HG03159 (cell line): ENCODE results near the gene ALCAM.
"Not testable (repeated sequence)": the region's sequence is repeated elsewhere in the genome, so short reads cannot be mapped to it uniquely, and the experiment has no call there.

ENCODE experiments used
- ATAC-seq: cut with Tn5 transposase; IDR thresholded peaks from one replicate; pipeline ENCODE4 v1.9.1; 2021; ENCODE audit warnings: mild to moderate bottlenecking, moderate library complexity; ENCODE audit not compliant: unreplicated experiment

The ALCAM gene

GRCh38 chr3:105572501-105572900 lies 205.8 kb downstream of the ALCAM start:
- ATAC-seq: no peak

GRCh38 chr3:105579439-105579838 lies 212.7 kb downstream of the ALCAM start:
- ATAC-seq: no peak

- ATAC-seq: no peak
These were observed 213.7 kb downstream of the ALCAM start for GRCh38 chr3:105580296-105580965.

- no peak for ATAC-seq
These were observed 215.3 kb downstream of the ALCAM start for GRCh38 chr3:105582015-105582414.

- no peak for ATAC-seq
These were observed 217.5 kb downstream of the ALCAM start for GRCh38 chr3:105584003-105584790.

- no peak for ATAC-seq
These were observed 226.6 kb downstream of the ALCAM start for GRCh38 chr3:105593315-105593714.

DNA sequence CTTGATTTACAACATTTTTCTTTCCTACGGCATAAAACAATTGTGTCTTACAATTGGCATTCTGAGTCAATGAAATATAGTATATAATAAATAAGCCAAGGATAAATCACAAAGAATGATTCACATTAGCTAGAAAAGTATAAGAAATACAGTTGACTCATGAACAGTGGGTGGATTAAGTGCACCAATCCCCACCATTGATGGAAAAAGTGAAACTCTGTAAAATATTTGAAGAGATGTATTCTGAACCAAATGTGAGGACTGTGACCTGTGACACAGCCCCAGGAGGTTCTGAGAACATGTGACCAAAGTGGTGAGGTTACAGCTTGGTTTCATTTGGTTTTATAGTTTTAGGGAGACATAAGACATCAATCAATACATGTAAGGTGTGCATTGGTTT lies 227.5 kb downstream of the ALCAM start:
- ATAC-seq: no peak

- no peak for ATAC-seq
These were observed 231.5 kb downstream of the ALCAM start for GRCh38 chr3:105598042-105598796.

DNA sequence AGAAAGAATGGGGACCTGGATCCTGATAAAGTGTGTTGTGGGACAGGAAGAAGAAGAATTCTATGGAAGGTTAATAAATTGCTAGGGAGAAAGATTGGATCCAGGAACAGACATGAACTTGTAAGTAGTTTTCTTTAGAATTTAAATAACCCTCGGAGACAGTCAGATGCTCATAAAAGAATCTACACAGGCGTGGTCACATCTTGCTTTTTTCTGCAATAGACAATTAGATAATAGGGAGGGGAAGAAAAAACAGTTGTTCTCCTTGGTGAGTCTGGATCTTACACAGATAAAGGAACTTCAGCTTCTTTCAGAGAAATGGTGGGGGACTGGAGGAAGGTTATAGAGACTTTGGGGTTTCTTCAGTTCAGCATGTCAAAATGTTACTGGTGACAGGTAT lies 232.6 kb downstream of the ALCAM start:
- ATAC-seq: no peak

GRCh38 chr3:105601756-105602155 lies 235.0 kb downstream of the ALCAM start:
- not testable (repeated sequence) for ATAC-seq

GRCh38 chr3:105602286-105602685 lies 235.6 kb downstream of the ALCAM start:
- ATAC-seq: not testable (repeated sequence)

GRCh38 chr3:105603516-105603915 lies 236.8 kb downstream of the ALCAM start:
- not testable (repeated sequence) for ATAC-seq

DNA sequence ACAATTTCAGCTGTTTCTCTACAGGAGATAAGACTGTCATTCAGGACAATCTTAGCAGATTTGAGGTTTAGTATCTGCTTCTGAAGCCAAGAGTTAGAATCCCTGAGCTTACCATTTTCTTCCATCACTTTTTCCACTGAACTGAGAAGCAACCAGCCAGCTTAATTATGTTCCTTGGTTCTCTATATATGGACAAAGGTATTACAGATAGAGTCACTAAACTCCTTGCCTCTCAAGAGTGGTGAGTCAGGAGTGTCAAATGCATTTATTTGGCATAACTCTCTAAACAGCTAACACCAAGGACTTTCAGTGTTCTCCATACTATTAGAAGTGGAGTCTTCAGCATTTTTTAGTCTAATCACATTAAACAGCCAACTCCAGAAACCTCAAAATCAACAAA lies 239.3 kb downstream of the ALCAM start:
- ATAC-seq: no peak

- no peak for ATAC-seq
These were observed 241.9 kb downstream of the ALCAM start for GRCh38 chr3:105608623-105609022.

DNA sequence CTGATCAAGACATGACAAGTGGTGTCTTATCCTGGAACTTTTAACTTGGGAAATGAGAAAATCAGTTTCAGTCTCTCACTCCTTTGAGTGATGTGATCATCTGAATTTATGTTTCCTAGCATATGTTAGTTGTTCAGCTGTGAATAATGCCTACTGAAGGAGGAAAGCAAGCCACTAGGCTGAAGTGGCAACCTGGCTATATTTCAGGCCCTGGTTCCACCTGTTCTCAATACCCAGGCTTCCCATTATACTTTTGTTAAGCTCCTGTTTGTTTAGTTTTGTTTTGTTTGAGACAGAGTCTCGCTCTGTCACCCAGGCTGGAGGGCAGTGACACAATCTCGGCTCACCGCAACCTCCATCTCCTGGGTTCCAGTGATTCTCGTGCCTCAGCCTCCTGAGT lies 243.8 kb downstream of the ALCAM start:
- no peak for ATAC-seq

DNA sequence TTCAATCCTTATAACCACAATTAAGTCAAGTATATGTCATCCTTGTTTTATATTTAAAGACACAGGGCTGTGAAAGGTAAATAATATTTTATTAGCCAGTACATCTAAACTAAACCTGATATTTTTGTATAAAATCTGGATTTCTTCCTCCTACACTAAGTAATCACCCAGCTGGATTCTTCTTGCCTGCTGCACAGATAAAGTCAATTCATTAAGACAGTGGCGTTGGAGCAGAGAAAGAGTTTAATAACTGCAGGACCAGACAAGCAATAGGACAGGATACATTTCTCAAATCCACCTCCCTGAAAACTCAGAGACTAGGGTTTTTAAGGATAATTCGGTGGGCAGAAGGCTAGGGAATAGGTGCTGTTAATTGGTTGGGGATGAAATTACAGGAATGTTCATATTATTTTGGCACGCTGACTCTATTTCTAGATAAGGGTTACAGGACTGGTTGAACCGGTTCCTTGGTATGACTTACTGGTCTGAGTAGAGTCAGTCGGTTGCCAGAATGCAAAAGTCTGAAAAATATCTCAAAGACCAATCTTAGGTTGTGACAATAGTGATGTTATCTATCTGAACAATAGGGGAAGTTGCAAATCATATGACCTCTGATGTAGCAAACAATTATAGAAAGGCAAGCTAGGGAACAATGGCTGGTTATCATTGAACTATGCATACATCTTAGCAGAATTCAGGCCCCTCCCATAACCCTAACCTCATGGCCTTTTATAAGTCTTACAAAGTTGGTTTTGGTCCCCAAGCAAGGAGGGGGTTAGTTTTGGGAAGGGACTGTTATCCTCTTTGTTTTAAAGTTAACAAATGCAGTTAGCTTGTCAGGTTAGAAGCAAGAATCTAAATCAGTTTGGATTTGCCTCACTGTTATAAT lies 244.8 kb downstream of the ALCAM start:
- ATAC-seq: no peak

GRCh38 chr3:105613120-105613519 lies 246.4 kb downstream of the ALCAM start:
- no peak for ATAC-seq

GRCh38 chr3:105614288-105615030 lies 247.8 kb downstream of the ALCAM start:
- ATAC-seq: no peak

- no peak for ATAC-seq
These were observed 249.1 kb downstream of the ALCAM start for GRCh38 chr3:105615814-105616213.
